Skeletal muscle cell (primary cell): ENCODE measurements around the gene APOBEC3A.
"Not testable (repeated sequence)": the region's sequence is repeated elsewhere in the genome, so short reads cannot be mapped to it uniquely, and the experiment has no call there.

Source experiments
- DNase-seq: peaks from one replicate; pipeline ENCODE4 v3.0.0-alpha.2; 2010; ENCODE audit warnings: low read depth
- H3K4me3 ChIP-seq: 2 replicates; pipeline ENCODE4 v1.5.1; 2011; ENCODE audit warnings: low read depth, mild to moderate bottlenecking, control low read depth, low read length, moderate library complexity

The APOBEC3A gene

GRCh38 chr22:38973289-38974169, 16.1 kb downstream of the APOBEC3A start:
- no peak for DNase-seq
- H3K4me3 ChIP-seq = no peak overlapping the region

DNA sequence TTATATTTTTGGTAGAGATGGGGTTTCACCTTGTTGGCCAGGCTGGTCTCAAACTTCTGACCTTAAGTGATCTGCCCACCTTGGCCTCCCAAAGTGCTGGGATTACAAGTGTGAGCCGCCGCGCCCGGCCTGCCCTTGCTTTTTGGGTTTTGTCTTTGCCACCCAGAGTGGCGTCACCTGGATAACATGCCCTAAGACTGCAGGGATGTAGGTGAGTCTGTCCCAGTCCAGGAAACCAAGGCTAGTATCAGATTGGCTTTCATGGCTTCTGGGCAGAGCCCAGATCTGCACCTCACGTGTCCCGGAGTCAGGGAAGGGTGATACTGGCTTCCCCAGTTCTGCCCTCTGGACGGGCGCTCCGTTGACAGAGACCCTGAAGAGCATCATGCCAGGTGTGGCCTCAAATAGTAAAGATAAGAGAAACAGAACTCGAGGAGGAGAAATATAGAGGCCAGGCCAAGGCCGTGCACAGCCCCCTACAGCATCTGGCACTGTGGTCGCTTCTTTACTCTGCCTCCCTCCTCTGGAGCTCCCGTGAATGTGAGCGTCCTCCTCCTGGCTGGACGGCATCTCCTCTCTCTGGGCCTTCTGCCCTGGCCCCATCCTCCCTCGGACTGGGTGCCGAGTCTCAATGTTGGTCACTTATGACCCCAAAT, 16.9 kb downstream of the APOBEC3A start:
- no peak for DNase-seq

GRCh38 chr22:38974826-38975175, 17.4 kb downstream of the APOBEC3A start:
- DNase-seq = no peak
- no peak overlapping the region for H3K4me3 ChIP-seq

More for the DNA sequence above, 16.9 kb downstream of the APOBEC3A start:
- H3K4me3 ChIP-seq = no peak overlapping the region

DNA sequence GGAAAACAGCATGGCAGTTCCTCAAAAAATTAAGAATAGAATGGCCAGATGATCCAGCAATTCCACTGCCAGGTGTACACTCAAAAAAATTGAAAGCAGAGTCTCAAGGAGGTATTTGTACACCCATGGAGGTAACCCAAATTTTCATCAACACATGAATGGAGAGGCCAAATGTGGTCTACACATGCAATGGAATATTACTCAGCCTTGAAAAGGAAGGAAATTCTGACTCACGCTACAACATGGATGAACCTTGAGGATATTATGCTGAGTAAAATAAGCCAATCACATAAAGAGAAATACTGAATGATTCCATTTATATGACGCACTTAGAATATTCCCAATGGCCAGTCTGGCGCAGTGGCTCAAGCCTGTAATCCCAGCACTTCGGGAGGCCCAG, 19.9 kb downstream of the APOBEC3A start:
- DNase-seq, H3K4me3 ChIP-seq: not testable (repeated sequence)

GRCh38 chr22:38980587-38980986, 23.2 kb downstream of the APOBEC3A start:
- DNase-seq, H3K4me3 ChIP-seq: not testable (repeated sequence)

GRCh38 chr22:38981005-38981991, 23.9 kb downstream of the APOBEC3A start:
- DNase-seq = no peak
- no peak overlapping the region for H3K4me3 ChIP-seq

DNA sequence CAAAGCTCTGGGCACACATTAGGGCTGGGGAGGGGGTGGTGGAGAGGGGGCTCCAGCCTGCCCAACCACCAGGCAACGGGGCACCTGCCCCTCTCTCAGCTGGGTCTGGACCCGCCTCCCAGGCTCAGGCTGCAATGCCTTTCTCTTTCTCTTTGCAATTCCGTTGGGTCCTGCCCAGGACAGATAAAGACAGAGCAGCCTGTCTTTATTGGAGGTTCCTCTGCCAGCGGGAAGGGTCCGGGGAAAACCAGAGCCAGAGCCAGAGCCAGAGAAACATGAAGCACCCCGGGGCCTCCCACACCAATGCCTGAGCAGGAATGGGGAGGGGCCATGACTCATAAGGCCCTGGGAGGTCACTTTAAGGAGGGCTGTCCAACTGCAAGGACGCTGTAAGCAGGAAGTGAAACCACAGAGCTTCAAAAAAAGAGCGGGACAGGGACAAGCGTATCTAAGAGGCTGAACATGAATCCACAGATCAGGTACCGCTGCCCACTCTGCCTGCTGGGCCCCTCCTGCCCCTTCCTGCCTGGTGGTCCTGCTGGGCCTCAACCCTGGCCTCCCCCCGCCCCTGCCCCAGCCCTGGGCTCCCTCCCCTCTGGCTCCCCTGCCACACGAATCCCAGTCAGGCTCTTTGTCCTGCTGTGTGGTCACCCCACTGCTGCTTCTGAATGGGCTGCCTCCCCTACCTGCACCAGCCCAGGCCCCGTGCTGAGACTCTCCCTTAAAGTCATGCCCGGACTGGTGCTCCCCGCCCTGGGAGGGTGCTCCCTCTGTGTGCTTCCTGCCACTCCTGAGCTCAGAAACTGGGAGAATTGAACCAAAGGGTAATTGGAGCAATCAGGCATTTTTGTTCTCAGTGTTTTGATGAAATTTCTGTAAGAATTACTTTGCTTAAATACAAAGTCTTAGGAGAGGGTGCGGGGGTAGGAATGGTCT, 24.9 kb downstream of the APOBEC3A start, which contains the start of gene APOBEC3B:
APOBEC3B (plus strand) TSS at position 356 of the 936 bp plus-strand sequence; CDS start at position 463, 107 bp downstream.
- peak within 1 kb of the TSS; percentile 29 for H3K4me3 ChIP-seq
- DNase-seq = peak; percentile 58

GRCh38 chr22:38984224-38984623, 26.8 kb downstream of the APOBEC3A start:
- DNase-seq = no peak
- no peak overlapping the region for H3K4me3 ChIP-seq

DNA sequence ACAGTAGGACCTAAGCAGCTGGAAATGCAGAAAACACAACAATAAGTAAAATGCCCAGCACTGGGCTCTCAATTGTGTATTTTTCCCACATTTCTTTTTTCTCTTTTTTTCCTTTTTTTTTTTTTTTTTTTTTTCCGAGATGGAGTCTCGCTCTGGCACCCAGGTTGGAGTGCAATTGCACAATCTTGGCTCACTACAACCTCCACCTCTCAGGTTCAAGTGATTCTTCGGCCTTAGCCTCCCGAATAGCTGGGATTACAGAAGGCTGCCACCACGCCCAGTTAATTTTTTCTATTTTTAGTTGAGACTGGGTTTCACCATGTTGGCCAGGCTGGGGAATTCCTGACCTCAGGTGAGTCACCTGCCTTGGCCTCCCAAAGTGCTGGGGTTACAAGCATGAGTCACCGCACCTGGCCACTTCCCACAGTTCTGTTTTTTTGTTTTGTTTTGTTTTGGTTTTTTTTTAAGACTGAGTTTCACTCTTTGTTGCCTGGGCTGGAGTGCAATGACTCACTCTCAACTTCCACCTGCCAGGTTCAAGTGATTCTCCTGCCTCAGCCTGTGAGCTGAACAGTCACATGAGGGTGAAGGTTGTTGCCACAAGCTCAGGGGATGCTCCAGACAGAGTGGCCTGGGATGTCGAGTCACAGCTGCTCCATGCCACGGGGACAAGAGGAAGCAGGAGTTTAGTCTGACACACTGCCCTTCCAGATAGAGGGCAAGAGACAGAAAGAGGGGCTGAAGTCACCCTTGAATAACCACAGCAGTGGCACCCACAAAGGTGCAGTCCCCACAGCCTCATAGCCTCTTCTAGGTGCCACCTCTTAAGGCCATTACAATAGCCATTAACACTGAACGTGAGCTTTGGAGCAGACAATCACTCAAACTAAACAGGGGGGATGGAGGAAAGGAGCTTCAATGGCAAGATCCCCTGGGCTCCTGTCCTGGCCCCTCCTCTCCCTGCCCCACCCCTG, 27.7 kb downstream of the APOBEC3A start:
- not testable (repeated sequence) for H3K4me3 ChIP-seq, DNase-seq

GRCh38 chr22:38986629-38987028, 29.2 kb downstream of the APOBEC3A start:
- DNase-seq = no peak
- no peak overlapping the region for H3K4me3 ChIP-seq

DNA sequence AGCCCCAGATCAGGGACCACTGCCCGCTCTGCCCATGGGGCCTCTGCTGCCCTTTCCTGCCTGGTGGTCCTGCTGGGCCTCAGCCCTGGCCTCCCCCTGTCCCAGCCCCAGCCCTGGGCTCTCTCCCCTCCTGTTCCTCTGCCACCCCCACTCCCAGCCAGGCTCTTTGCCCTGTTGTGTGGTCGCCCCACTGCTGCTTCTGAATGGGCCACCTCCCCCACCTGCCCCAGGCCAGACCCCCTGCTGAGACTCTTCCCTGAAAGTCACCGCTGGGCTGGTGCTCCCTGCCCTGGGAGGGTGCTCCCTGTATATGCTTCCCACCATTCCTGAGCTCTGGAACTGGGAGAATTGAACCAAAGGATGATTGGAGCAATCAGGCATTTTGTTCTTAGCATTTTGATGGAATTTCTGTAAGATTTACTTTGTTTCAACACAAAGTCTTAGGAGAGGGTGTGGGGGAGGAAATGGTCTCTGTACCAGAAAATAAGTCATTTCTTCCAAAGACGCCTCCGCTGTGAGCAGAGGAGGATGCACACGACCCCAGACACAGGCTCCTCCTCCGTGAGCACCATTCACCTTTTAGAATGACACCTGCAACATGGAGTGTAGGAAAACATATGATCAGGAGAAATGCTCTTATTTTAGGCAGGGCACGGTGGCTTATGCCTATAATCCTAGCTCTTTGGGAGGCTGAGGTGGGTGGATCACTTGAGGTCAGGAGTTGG, 29.9 kb downstream of the APOBEC3A start:
- DNase-seq = no peak
- no peak overlapping the region for H3K4me3 ChIP-seq

DNA sequence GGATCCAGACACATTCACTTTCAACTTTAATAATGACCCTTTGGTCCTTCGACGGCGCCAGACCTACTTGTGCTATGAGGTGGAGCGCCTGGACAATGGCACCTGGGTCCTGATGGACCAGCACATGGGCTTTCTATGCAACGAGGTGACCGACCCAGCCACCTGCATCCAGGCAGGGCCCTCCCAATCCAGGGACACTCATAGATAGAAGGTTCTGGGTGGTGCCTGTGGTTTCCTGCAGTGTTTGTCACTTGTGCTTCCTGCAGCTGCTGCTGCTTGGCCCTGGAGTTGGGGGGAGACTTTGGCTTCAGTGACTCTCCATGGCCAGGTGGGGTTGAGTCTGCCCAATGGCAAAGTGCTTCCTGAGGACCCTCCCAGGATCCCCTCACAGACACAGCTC, 32.1 kb downstream of the APOBEC3A start:
- H3K4me3 ChIP-seq = no peak overlapping the region
- no peak for DNase-seq

DNA sequence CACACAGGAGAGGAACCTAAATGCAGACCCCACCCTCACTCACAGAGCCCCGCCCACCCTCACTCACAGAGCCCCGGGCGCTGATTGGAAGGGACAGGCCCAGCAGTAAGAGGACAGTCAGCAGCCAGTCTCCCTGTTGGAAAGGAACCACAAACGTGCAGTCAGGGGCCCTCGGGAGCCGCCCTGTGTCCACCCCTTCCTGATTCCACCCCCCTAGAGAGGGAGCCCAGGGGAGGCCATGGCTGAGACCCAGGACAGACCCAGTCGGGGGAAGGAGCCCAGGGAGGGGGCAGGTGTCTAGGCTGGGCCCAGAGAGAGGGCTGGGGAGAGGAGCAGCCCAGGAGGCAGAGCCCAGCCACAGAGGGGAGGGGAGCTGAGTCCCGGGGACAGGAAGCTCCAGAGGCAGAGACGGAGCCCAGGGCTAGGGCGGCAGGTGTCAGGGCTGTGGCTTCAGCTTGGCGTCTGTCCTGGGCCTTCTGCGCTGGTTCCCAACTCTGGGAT, 35.5 kb downstream of the APOBEC3A start:
- H3K4me3 ChIP-seq, DNase-seq: not testable (repeated sequence)

DNA sequence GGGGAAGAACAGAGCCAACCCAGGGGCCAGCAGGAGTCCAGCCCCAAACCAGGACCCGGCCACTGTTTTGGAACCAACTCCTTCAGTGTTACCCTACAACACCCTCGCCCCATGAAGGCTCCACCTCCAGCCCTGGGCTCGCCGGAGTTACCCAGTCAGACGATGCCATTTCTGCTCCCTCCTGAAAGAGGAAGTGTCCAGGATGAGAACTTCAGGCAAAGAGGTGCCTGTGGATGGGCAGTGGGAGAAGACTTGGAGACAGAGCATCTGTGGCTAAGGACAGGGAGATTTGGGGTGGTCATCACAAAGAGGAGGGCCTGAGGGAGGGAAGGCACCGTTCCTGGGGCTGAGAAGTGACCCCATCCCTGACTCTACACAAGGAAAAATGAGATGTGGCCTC, 38.7 kb downstream of the APOBEC3A start:
- no peak for DNase-seq

DNA sequence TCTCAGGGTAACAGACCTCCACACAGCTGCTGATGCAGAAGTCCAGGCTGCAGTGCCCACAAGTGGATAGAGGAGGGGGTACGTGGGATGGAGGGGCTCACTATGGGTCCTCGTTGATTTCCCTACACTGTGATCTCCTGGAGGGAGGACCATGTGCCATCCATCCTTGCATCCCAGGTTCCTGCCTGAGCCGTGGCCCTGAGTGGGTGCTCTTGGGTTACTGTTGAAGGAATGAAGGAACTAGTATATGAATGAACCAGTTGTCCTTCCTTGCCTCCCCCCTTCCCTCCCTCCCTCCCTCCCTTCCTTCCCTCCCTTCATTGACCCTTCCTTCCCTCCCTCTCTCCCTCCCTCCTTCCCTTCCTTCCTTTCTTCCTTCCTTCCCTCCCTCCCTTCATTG, 40.1 kb downstream of the APOBEC3A start:
- no peak overlapping the region for H3K4me3 ChIP-seq
- no peak for DNase-seq

More for the DNA sequence above, 38.7 kb downstream of the APOBEC3A start:
- no peak overlapping the region for H3K4me3 ChIP-seq

- H3K4me3 ChIP-seq = no peak overlapping the region
- peak; percentile 54 for DNase-seq
Observed at GRCh38 chr22:39003165-39003638, 45.8 kb downstream of the APOBEC3A start.
